ENCODE measurements around the gene SRP9. TPM values are rescaled to one million over a fixed set of nuclear protein-coding genes. Genes with fewer than 3 reads are reported as not detected.
A peak's percentile ranks its signal among the peaks of the same experiment; 100 is the strongest.

Gene SRP9
- total RNA-seq, 1 donor from 2014 or later, result 200 TPM

GRCh38 chr1:225744745-225745144 is 32.9 kb upstream of the SRP9 start:
- no peak for DNase-seq (ENCODE audit: low spot score)
- Mint-ChIP-seq H3K4me3 (ENCODE audit: unreplicated experiment) (no peak overlapping the region), H3K36me3 (ENCODE audit: low read depth) (no peaks in the 10 kb centered on the region), H3K27ac (ENCODE audit: unreplicated experiment) (peak overlapping the region; percentile 13), H3K9me3 (ENCODE audit: low read depth) (no peaks in the 10 kb centered on the region), H3K4me1 (ENCODE audit: low read depth) (peaks cover 36% of the 10 kb centered on the region), H3K27me3 (ENCODE audit: low read depth) (no peaks in the 10 kb centered on the region)
- TF ChIP-seq CTCF (IDR thresholded peaks at IDR 0.05), result no peak

- no peaks in the 10 kb centered on the region for H3K9me3 Mint-ChIP-seq (ENCODE audit: low read depth)
- H3K36me3 Mint-ChIP-seq (ENCODE audit: low read depth), result no peaks in the 10 kb centered on the region
- H3K4me1 Mint-ChIP-seq (ENCODE audit: low read depth), result peaks cover 41% of the 10 kb centered on the region
- DNase-seq (ENCODE audit: low spot score), result no peak
- H3K27me3 Mint-ChIP-seq (ENCODE audit: low read depth), result no peaks in the 10 kb centered on the region
- no peak overlapping the region for H3K4me3 Mint-ChIP-seq (ENCODE audit: unreplicated experiment)
- TF ChIP-seq CTCF (IDR thresholded peaks at IDR 0.05), result no peak
- H3K27ac Mint-ChIP-seq (ENCODE audit: unreplicated experiment), result peak overlapping the region; percentile 93
Observed at GRCh38 chr1:225745273-225745672, 32.4 kb upstream of the SRP9 start.

GRCh38 chr1:225746361-225747179 is 31.1 kb upstream of the SRP9 start:
- DNase-seq (ENCODE audit: low spot score), result no peak
- H3K9me3 Mint-ChIP-seq (ENCODE audit: low read depth), result no peaks in the 10 kb centered on the region
- peak; percentile 61 for TF ChIP-seq CTCF (IDR thresholded peaks at IDR 0.05)
- no peaks in the 10 kb centered on the region for H3K27me3 Mint-ChIP-seq (ENCODE audit: low read depth)
- H3K4me3 Mint-ChIP-seq (ENCODE audit: unreplicated experiment), result peak overlapping the region; percentile 57
- H3K27ac Mint-ChIP-seq (ENCODE audit: unreplicated experiment), result peak overlapping the region; percentile 93
- H3K4me1 Mint-ChIP-seq (ENCODE audit: low read depth), result peaks cover 52% of the 10 kb centered on the region
- no peaks in the 10 kb centered on the region for H3K36me3 Mint-ChIP-seq (ENCODE audit: low read depth)

- H3K9me3 Mint-ChIP-seq (ENCODE audit: low read depth), result no peaks in the 10 kb centered on the region
- no peaks in the 10 kb centered on the region for H3K27me3 Mint-ChIP-seq (ENCODE audit: low read depth)
- DNase-seq (ENCODE audit: low spot score), result no peak
- no peak overlapping the region for H3K4me3 Mint-ChIP-seq (ENCODE audit: unreplicated experiment)
- H3K36me3 Mint-ChIP-seq (ENCODE audit: low read depth), result no peaks in the 10 kb centered on the region
- TF ChIP-seq CTCF (IDR thresholded peaks at IDR 0.05), result no peak
- H3K4me1 Mint-ChIP-seq (ENCODE audit: low read depth), result peaks cover 54% of the 10 kb centered on the region
- H3K27ac Mint-ChIP-seq (ENCODE audit: unreplicated experiment), result peak overlapping the region; percentile 93
Observed at GRCh38 chr1:225747566-225747965, 30.1 kb upstream of the SRP9 start.

GRCh38 chr1:225748529-225748928 is 29.1 kb upstream of the SRP9 start:
- no peak overlapping the region for H3K4me3 Mint-ChIP-seq (ENCODE audit: unreplicated experiment)
- H3K9me3 Mint-ChIP-seq (ENCODE audit: low read depth), result no peaks in the 10 kb centered on the region
- TF ChIP-seq CTCF (IDR thresholded peaks at IDR 0.05), result no peak
- no peaks in the 10 kb centered on the region for H3K27me3 Mint-ChIP-seq (ENCODE audit: low read depth)
- peaks cover 54% of the 10 kb centered on the region for H3K4me1 Mint-ChIP-seq (ENCODE audit: low read depth)
- peak overlapping the region; percentile 43 for H3K27ac Mint-ChIP-seq (ENCODE audit: unreplicated experiment)
- no peaks in the 10 kb centered on the region for H3K36me3 Mint-ChIP-seq (ENCODE audit: low read depth)
- DNase-seq (ENCODE audit: low spot score), result no peak

Measured in chondrocyte (in vitro differentiated cells).